ENCODE results near the gene FGF16. TPM values are rescaled to one million over a fixed set of nuclear protein-coding genes. Genes with fewer than 3 reads are reported as not detected.

The FGF16 gene
- total RNA-seq, 3 donors from 2014 or later, result 0.28 TPM; not detected in 2

GRCh38 chrX:77415882-77416281 is 31.3 kb upstream of the FGF16 start:
- DNase-seq (no peak), ATAC-seq (no peak)
- H3K36me3 ChIP-seq (ENCODE audit: low read depth), result no peaks in the 10 kb centered on the region
- no peaks in the 10 kb centered on the region for H3K9me3 ChIP-seq
- H3K4me3 ChIP-seq, result no peak overlapping the region
- no peaks in the 10 kb centered on the region for H3K4me1 ChIP-seq (ENCODE audit: low read depth)
- no peak for TF ChIP-seq CTCF (IDR thresholded peaks at IDR 0.05)
- intact Hi-C loops (cut with DNase I, micrococcal nuclease), result no loop called here

GRCh38 chrX:77422891-77423648 is 24.1 kb upstream of the FGF16 start:
- ATAC-seq, result no peak
- intact Hi-C loops (cut with DNase I, micrococcal nuclease), result no loop called here
- TF ChIP-seq CTCF (IDR thresholded peaks at IDR 0.05), result no peak
- no peaks in the 10 kb centered on the region for H3K9me3 ChIP-seq
- no peak overlapping the region for H3K4me3 ChIP-seq
- DNase-seq, result no peak
- no peaks in the 10 kb centered on the region for H3K4me1 ChIP-seq (ENCODE audit: low read depth)
- no peaks in the 10 kb centered on the region for H3K36me3 ChIP-seq (ENCODE audit: low read depth)

GRCh38 chrX:77426811-77427210 is 20.4 kb upstream of the FGF16 start:
- DNase-seq (no peak), ATAC-seq (no peak)
- H3K36me3 ChIP-seq (ENCODE audit: low read depth), result no peaks in the 10 kb centered on the region
- TF ChIP-seq CTCF (IDR thresholded peaks at IDR 0.05), result no peak
- no peaks in the 10 kb centered on the region for H3K4me1 ChIP-seq (ENCODE audit: low read depth)
- intact Hi-C loops (cut with DNase I, micrococcal nuclease), result no loop called here
- no peaks in the 10 kb centered on the region for H3K9me3 ChIP-seq
- H3K4me3 ChIP-seq, result no peak overlapping the region

- ATAC-seq, result no peak
- Histone ChIP-seq H3K4me3 (no peak overlapping the region), H3K9me3 (no peaks in the 10 kb centered on the region), H3K4me1 (ENCODE audit: low read depth) (no peaks in the 10 kb centered on the region), H3K36me3 (ENCODE audit: low read depth) (no peaks in the 10 kb centered on the region)
- DNase-seq, result no peak
- TF ChIP-seq CTCF (IDR thresholded peaks at IDR 0.05), result no peak
- intact Hi-C loops (cut with DNase I, micrococcal nuclease), result no loop called here
These were observed 19.6 kb upstream of the FGF16 start for GRCh38 chrX:77427611-77428010.

- intact Hi-C loops (cut with DNase I, micrococcal nuclease), result no loop called here
- Histone ChIP-seq H3K36me3 (ENCODE audit: low read depth) (no peaks in the 10 kb centered on the region), H3K4me3 (no peak overlapping the region), H3K4me1 (ENCODE audit: low read depth) (no peaks in the 10 kb centered on the region), H3K9me3 (no peaks in the 10 kb centered on the region)
- ATAC-seq (no peak), DNase-seq (no peak)
- no peak for TF ChIP-seq CTCF (IDR thresholded peaks at IDR 0.05)
These were observed 18.6 kb upstream of the FGF16 start for GRCh38 chrX:77428551-77428950.

Data from mucosa of descending colon (tissue), 3 donors.